SK-N-MC (cell line): Measurements from ENCODE around the gene RPL22.

Experiments
- DNase-seq: peaks from one replicate; pipeline ENCODE4 v3.0.0-alpha.2; 2011; ENCODE audit warnings: low read depth, low spot score
- H3K27ac ChIP-seq: fragments of 200-600 bp; sonication (generic); 2 replicates; pipeline ENCODE4 v1.5.1; 2016; ENCODE audit warnings: mixed run types
- H3K36me3 ChIP-seq: fragments of 200-600 bp; sonication (generic); 2 replicates; pipeline ENCODE4 v1.6.1; 2017; ENCODE audit warnings: antibody characterized with exemption, low read length, mixed read lengths; ENCODE audit not compliant: insufficient read depth
- H3K4me3 ChIP-seq: fragments of 200-600 bp; sonication (generic); 2 replicates; pipeline ENCODE4 v1.5.1; 2016
- H3K9ac ChIP-seq: fragments of 200-600 bp; sonication (generic); 2 replicates; pipeline ENCODE4 v1.8.0; 2017; ENCODE audit warnings: mixed run types, mixed read lengths; ENCODE audit not compliant: insufficient read length
- H3K9me3 ChIP-seq: fragments of 200-600 bp; sonication (generic); 2 replicates; pipeline ENCODE4 v1.6.1; 2017; ENCODE audit warnings: low read depth, mild to moderate bottlenecking, antibody characterized with exemption, low read length, moderate library complexity, mixed read lengths
- EZH2 ChIP-seq: fragments of 200-600 bp; sonication (generic); IDR thresholded peaks from one replicate; pipeline ENCODE4 v1.6.1; 2017; ENCODE audit warnings: antibody characterized with exemption
- FOXP2 ChIP-seq: optimal IDR thresholded peaks from 2 replicates; pipeline ENCODE3; 2011; ENCODE audit warnings: mild to moderate bottlenecking, moderate library complexity; ENCODE audit not compliant: insufficient read depth; ENCODE audit errors: extremely low read length, control extremely low read depth
- POLR2AphosphoS5 ChIP-seq: IDR thresholded peaks from 2 replicates; pipeline ENCODE4 v1.6.1; 2012; ENCODE audit warnings: mild to moderate bottlenecking, low read depth, low read length, borderline replicate concordance

Gene RPL22

DNA sequence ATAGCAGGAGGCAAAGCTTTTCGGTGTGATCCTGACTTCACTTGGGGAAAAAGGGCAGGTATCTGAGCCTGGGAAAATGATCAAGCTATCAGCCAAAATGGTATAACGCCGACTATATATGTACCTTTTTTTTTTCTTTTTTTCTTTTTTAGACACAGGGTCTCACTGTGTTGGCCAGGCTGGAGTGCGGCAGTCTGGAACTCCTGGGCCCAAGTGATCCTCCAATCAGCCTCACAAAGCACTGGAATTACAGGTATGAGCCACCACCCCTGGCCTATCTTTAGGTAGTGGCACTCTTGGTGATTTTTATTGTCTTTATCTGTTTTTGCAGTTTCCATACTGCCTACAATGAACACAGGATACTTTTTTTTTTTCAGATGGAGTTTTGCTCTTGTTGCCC lies 37.7 kb upstream of the RPL22 start:
- H3K4me3 ChIP-seq = no peak overlapping the region
- H3K27ac ChIP-seq = no peak overlapping the region
- H3K9ac ChIP-seq = no peak overlapping the region
- no peaks in the 10 kb centered on the region for H3K9me3 ChIP-seq
- H3K36me3 ChIP-seq = peaks cover 18% of the 10 kb centered on the region
- TF ChIP-seq POLR2AphosphoS5 (no peak), FOXP2 (no peak), EZH2 (no peak)
- no peak for DNase-seq

DNA sequence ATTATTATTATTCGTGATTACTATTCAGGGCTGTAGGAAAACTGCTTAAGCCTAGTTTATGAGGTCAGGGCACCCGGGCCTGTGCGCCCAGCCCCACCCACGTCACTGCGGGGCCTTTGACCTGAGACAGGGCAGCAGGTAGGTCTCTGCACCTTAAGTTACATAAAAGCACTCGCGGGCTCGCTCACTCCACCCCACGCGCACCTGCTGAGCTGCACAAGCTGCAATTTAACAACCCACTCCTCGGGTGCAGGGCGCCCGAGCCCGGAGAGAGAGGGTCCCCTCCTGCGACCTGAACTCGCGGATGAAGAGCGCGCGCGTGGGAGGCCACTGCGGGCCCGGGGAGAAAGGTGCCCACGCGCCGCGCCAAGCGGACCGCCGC lies 35.9 kb upstream of the RPL22 start:
- H3K4me3 ChIP-seq = peak overlapping the region; percentile 75
- no peak for DNase-seq
- H3K9ac ChIP-seq = peak overlapping the region; percentile 73
- H3K36me3 ChIP-seq = peaks cover 34% of the 10 kb centered on the region
- H3K27ac ChIP-seq = no peak overlapping the region
- TF ChIP-seq POLR2AphosphoS5 = no peak
- no peak for TF ChIP-seq FOXP2
- no peak for TF ChIP-seq EZH2
- no peaks in the 10 kb centered on the region for H3K9me3 ChIP-seq

DNA sequence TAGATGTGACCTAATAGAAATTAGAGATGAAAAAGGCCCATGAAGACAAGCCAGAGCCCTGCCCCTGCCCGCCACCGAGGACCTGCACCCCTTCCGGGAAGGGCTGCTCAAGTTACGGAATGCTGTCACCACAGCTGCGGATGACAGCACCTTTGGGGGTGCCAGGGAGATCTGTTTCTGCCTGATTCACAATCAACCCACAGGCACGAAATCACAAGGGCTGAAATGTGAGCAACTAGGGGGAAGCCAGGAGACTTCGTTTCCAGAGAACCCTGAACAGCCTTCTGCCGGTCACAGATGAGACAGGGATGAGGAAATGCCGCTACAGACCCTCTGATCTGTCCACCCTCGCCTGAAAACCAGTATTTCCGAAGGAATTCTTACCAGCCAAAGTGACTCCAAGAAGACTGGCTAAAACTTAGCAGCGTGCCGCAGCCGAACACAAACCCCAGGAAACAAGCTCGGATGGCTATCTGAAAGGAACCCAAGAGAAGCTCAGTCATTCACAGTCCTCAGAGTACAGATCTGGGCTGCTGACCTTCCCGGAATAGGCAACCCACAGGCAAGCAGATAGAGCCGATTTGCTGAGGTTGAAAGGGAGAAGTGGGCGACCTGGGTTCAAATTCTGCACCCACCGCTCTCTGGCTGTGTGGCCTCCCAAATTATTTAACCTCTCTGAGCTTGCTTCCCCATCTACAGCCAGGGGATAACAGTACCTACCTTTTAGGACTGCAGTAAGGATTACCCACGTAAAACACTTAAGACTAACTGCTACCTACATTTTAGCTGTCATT lies 35.3 kb upstream of the RPL22 start:
- Histone ChIP-seq H3K9me3 (no peaks in the 10 kb centered on the region), H3K9ac (peak overlapping the region; percentile 73), H3K36me3 (peaks cover 40% of the 10 kb centered on the region), H3K27ac (no peak overlapping the region), H3K4me3 (peak overlapping the region; percentile 75)
- TF ChIP-seq EZH2 = no peak
- TF ChIP-seq FOXP2 = no peak
- no peak for TF ChIP-seq POLR2AphosphoS5
- DNase-seq = no peak

DNA sequence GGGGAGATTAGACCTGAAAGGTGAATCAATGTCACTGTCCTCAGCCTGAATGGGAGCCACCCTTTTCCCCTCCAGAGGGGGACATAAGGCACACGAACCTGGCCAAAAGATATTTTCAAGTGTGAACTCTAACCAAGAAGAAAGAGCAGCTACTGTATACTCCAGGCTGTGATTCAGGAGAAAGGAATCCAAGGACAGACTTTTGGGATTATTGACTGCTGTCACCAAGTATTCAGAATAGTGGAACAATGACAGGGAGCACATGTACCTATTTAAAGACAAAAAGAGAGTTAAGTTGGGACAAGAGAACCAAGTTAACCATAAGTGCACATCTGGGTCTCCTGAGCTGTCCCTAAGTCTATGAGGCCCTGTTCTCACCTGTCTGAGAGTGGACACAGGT lies 34.0 kb upstream of the RPL22 start:
- TF ChIP-seq FOXP2 = no peak
- TF ChIP-seq POLR2AphosphoS5 = no peak
- TF ChIP-seq EZH2 = no peak
- Histone ChIP-seq H3K36me3 (peaks cover 48% of the 10 kb centered on the region), H3K9me3 (no peaks in the 10 kb centered on the region), H3K9ac (peak overlapping the region; percentile 32), H3K4me3 (no peak overlapping the region), H3K27ac (no peak overlapping the region)
- no peak for DNase-seq

DNA sequence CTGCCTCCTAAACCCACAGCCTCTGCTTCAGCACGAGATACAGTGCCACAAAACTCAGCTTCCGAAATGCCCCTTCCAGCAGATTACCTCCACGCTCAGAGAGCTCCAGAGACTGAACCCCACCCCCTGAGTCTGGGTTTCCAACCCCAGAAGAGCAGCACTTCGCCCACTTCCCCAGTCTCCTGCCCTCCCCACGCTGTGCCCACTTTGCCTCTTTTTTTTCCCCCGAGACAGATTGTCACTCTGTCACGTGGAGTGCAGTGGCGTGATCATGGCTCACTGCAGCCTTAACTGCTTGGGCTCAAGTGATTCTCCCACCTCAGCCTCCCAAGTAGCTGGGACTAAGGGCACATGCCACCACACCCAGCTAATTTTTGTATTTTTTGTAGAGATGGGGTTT lies 26.3 kb upstream of the RPL22 start:
- no peaks in the 10 kb centered on the region for H3K9me3 ChIP-seq
- H3K36me3 ChIP-seq = peaks cover 56% of the 10 kb centered on the region
- no peak overlapping the region for H3K9ac ChIP-seq
- no peak for TF ChIP-seq EZH2
- H3K4me3 ChIP-seq = no peak overlapping the region
- no peak for DNase-seq
- no peak overlapping the region for H3K27ac ChIP-seq

DNA sequence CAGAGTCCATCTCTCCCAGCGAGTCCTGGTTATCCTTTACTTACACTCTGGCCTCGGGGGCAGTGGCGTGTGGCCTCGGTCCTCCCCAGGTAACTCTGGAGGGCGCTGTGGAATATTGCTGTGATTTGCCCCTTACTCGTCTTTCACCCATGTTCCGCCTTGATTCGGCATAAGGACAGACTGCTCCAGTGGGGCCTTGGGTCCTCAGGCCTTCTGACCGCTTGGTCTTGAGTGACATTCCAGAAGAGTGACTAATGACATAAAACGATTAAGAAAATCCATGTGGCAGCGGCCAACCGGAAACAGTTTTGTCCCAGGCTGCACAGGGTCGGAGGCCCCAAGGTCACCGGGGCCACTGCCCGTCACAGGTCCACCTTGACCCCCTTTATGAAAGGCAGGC lies 25.3 kb upstream of the RPL22 start:
- Histone ChIP-seq H3K4me3 (no peak overlapping the region), H3K36me3 (peaks cover 50% of the 10 kb centered on the region), H3K9ac (no peak overlapping the region), H3K9me3 (no peaks in the 10 kb centered on the region), H3K27ac (no peak overlapping the region)
- TF ChIP-seq FOXP2 (no peak), POLR2AphosphoS5 (no peak), EZH2 (no peak)
- no peak for DNase-seq

DNA sequence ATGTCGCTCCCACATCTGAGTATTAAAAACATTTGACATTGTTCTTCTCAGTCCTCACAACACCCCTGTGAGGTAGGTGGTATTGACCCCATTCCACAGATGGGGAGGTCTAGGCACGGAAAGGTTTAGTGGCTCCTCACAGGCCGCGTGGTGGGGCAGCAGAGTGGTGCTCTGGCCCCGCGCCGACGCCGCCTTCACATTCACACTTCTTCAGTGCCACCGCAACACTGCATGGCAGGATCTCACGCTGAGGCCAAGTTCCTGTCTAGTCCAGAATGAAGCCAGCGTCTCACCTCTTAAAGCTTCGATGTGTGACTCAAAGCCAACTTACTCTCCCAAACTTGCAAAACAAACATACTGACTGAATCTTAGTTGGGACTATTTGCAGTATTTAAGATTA lies 24.2 kb upstream of the RPL22 start:
- no peak for TF ChIP-seq EZH2
- TF ChIP-seq FOXP2 = no peak
- no peak for TF ChIP-seq POLR2AphosphoS5
- peaks cover 43% of the 10 kb centered on the region for H3K36me3 ChIP-seq
- no peaks in the 10 kb centered on the region for H3K9me3 ChIP-seq
- DNase-seq = no peak
- no peak overlapping the region for H3K4me3 ChIP-seq
- no peak overlapping the region for H3K27ac ChIP-seq
- no peak overlapping the region for H3K9ac ChIP-seq

DNA sequence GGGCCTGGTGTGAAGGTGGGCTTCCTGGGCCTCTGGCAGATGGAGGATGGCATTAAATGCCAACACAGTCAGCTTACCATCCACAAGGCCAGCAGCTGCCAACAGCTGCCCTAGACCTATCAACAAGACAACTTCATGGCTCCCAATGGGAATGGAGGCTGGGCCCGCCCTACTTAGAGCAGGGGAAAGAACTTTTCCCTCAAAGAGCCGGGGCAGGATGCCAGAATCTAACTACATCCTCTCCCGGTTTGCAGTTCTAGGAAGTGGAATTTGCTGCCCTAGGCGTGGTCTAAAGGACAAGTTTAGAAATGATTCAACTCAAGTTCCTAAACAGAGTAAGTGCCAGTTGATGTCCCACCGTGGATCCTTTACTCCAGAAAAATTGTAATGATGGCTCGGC lies 23.2 kb upstream of the RPL22 start:
- Histone ChIP-seq H3K27ac (no peak overlapping the region), H3K36me3 (peaks cover 41% of the 10 kb centered on the region), H3K4me3 (no peak overlapping the region), H3K9me3 (no peaks in the 10 kb centered on the region), H3K9ac (no peak overlapping the region)
- TF ChIP-seq POLR2AphosphoS5 (no peak), FOXP2 (no peak), EZH2 (no peak)
- DNase-seq = no peak

DNA sequence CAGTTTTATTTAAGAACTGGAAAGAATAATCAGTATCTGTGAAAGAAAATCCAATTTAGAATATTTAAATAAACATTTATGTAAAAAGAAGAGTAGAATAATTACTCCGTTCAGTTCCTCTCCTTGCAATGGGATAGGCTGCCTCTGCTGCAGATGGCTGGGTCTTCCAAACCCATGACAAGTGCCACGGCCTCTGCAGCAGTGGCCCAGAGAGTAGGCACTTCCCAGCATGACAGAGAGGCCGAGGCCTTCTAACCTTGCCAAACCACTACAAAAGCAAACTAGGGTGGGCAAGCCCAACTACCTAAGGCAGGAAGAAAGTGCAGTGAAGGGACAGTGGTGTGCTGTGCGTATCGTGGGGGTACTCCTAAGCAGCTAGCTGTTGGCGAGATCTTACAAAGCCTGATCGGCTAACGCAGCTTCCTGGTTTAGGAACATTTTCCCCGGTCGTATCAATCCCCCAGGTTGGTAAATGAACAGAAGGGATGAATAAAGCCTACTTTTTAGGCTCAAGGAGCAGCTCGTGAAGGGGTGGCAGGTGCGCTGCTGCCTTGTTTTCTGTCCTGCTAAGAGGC lies 21.9 kb upstream of the RPL22 start:
- TF ChIP-seq POLR2AphosphoS5 = no peak
- no peak for TF ChIP-seq FOXP2
- TF ChIP-seq EZH2 = no peak
- DNase-seq = no peak
- peaks cover 31% of the 10 kb centered on the region for H3K36me3 ChIP-seq
- H3K9me3 ChIP-seq = no peaks in the 10 kb centered on the region
- H3K9ac ChIP-seq = no peak overlapping the region
- H3K27ac ChIP-seq = no peak overlapping the region
- no peak overlapping the region for H3K4me3 ChIP-seq
